ENCODE data around the gene LPO. TPM values are rescaled to one million over a fixed set of nuclear protein-coding genes. Genes with fewer than 3 reads are reported as not detected.
A peak's percentile ranks its signal among the peaks of the same experiment; 100 is the strongest.

The LPO gene
- total RNA-seq, 1 donor from 2014 or later = not detected

DNA sequence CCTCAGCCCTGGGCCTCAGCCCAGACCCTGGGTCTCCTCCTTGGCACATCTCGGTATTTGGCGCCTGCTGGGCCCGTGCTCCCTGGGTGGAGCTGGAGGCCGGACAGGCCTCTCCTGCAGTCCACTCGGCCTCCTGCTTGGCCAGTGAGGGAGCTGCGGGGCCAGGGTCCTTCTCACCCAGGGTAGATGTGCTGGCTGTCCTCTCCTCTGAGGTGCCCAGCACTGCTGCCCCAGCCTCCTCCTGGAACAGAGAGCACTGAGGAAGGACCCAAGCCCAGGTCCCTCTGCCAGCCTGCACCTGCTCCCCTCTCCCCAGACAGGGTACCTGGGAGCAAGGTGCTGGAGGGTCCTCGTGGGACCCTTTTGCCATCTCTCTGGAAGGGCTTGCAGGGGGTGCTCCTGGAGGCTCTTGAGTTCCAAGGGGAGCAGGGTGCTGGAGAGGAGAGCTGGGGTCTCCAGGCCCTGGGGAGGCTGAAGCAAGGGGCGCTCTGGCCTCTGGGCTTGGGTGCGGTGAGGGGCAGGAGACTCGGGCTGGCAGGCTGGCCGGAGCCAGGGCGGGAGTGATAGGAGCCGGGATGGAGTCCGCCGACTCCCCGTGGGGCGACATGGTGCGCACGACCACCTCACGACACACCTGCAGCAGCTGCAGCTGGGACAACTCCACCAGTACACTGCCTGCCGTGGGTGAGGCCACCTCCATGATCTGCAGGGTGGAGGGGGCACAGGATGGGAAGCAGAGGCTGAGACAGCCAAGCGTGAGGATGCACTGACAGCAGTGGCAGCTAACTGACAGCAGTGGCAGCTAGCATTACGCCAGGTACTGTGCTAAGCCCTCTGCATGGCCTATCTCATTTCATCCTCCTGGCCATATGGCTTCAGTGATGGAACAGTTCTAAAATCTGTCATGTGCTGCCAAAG, 72.4 kb downstream of the LPO start:
- TF ChIP-seq, protein P1, sequence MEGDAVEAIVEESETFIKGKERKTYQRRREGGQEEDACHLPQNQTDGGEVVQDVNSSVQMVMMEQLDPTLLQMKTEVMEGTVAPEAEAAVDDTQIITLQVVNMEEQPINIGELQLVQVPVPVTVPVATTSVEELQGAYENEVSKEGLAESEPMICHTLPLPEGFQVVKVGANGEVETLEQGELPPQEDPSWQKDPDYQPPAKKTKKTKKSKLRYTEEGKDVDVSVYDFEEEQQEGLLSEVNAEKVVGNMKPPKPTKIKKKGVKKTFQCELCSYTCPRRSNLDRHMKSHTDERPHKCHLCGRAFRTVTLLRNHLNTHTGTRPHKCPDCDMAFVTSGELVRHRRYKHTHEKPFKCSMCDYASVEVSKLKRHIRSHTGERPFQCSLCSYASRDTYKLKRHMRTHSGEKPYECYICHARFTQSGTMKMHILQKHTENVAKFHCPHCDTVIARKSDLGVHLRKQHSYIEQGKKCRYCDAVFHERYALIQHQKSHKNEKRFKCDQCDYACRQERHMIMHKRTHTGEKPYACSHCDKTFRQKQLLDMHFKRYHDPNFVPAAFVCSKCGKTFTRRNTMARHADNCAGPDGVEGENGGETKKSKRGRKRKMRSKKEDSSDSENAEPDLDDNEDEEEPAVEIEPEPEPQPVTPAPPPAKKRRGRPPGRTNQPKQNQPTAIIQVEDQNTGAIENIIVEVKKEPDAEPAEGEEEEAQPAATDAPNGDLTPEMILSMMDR (conservative IDR thresholded peaks at IDR 0.05) = no peak
- DNase-seq (ENCODE audit: low read depth, low spot score) = no peak

DNA sequence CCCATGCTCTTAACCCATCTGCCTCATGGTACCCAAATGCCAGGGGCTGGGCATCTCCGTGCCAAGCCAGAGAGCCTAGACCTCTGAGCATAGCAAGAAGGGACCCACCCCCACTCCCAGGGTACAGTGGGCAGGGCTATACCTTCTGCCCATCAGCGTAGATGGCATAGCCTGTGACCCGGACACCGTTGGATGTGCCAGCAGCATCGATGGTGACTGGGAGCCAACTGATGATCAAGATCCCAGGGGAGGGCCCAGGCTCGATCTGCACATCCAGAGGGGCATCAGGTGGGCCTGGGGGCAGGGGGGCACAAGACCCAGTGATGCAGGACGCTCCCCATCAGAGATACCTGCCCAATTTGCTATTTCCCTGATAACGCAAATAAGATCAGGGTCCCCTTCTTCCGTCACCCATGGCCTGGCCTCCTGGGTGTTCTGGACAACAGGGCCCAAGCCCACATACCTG, 73.1 kb downstream of the LPO start:
- TF ChIP-seq, protein P1 (conservative IDR thresholded peaks at IDR 0.05) = no peak
- Mint-ChIP-seq H3K9me3 (no peaks in the 10 kb centered on the region), H3K4me3 (no peak overlapping the region), H3K27me3 (ENCODE audit: low read depth) (no peaks in the 10 kb centered on the region), H3K36me3 (ENCODE audit: low read depth) (no peaks in the 10 kb centered on the region), H3K4me1 (peaks cover 19% of the 10 kb centered on the region), H3K27ac (ENCODE audit: unreplicated experiment) (no peak overlapping the region)
- no peak for DNase-seq (ENCODE audit: low read depth, low spot score)

More for the DNA sequence above, 72.4 kb downstream of the LPO start:
- Mint-ChIP-seq H3K27me3 (ENCODE audit: low read depth) (no peaks in the 10 kb centered on the region), H3K4me1 (peaks cover 19% of the 10 kb centered on the region), H3K4me3 (no peak overlapping the region), H3K36me3 (ENCODE audit: low read depth) (no peaks in the 10 kb centered on the region), H3K9me3 (no peaks in the 10 kb centered on the region), H3K27ac (ENCODE audit: unreplicated experiment) (no peak overlapping the region)

DNA sequence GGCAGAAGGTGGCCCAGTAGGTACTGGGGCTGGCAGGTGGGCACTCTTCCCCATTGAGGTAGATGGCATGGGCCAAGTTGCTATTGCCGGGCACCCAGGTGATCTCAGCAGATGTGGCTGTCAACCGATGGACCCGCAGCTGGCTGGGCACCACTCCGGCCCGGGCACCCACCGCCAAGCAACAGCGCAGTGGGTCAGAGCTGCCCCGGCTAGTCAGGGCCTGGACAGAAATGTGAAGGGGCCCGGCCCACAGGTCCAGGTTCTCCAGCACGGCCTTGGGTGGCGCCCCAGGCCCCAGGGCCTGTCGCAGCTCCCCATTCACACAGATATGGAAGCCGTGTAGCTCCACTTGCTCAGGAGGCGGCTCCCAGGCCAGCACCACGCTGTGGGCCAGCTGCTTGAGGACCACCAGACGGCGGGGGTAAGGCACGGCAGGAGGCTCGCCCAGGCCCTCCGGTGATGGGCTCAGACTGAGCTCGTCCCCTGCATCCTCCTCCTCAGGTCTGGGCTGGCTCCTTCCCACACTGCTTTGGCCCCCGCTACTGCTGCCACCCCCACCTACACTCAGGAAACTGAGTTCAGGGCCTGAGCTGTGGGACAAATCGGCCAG, 73.7 kb downstream of the LPO start:
- H3K27ac Mint-ChIP-seq (ENCODE audit: unreplicated experiment) = no peak overlapping the region
- H3K4me1 Mint-ChIP-seq = peaks cover 19% of the 10 kb centered on the region
- TF ChIP-seq, protein P1 (conservative IDR thresholded peaks at IDR 0.05) = no peak
- H3K36me3 Mint-ChIP-seq (ENCODE audit: low read depth) = no peaks in the 10 kb centered on the region
- no peaks in the 10 kb centered on the region for H3K9me3 Mint-ChIP-seq
- H3K27me3 Mint-ChIP-seq (ENCODE audit: low read depth) = no peaks in the 10 kb centered on the region
- DNase-seq (ENCODE audit: low read depth, low spot score) = no peak
- H3K4me3 Mint-ChIP-seq = no peak overlapping the region

DNA sequence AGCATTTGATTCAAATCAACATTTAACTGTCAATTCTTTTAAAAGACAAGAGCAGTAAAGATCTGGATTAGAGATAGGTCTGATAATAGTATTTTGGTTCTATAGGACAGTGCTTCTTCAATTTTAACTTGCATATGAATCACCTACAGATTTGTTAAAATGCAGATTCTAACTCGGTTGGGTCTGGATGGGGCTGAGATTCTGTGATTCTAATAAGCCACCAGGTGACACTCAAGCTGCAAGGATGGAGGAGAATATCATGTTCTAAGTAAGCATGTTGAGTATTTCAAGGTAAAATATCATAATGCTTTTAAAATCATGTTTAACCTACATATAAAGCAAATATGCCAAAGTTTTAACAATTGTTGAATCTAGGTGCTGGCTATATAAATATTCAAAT, 74.4 kb downstream of the LPO start:
- no peak for DNase-seq (ENCODE audit: low read depth, low spot score)
- TF ChIP-seq, protein P1 (conservative IDR thresholded peaks at IDR 0.05) = no peak
- Mint-ChIP-seq H3K27me3 (ENCODE audit: low read depth) (no peaks in the 10 kb centered on the region), H3K9me3 (no peaks in the 10 kb centered on the region), H3K4me3 (no peak overlapping the region), H3K36me3 (ENCODE audit: low read depth) (no peaks in the 10 kb centered on the region), H3K4me1 (peaks cover 23% of the 10 kb centered on the region), H3K27ac (ENCODE audit: unreplicated experiment) (no peak overlapping the region)

DNA sequence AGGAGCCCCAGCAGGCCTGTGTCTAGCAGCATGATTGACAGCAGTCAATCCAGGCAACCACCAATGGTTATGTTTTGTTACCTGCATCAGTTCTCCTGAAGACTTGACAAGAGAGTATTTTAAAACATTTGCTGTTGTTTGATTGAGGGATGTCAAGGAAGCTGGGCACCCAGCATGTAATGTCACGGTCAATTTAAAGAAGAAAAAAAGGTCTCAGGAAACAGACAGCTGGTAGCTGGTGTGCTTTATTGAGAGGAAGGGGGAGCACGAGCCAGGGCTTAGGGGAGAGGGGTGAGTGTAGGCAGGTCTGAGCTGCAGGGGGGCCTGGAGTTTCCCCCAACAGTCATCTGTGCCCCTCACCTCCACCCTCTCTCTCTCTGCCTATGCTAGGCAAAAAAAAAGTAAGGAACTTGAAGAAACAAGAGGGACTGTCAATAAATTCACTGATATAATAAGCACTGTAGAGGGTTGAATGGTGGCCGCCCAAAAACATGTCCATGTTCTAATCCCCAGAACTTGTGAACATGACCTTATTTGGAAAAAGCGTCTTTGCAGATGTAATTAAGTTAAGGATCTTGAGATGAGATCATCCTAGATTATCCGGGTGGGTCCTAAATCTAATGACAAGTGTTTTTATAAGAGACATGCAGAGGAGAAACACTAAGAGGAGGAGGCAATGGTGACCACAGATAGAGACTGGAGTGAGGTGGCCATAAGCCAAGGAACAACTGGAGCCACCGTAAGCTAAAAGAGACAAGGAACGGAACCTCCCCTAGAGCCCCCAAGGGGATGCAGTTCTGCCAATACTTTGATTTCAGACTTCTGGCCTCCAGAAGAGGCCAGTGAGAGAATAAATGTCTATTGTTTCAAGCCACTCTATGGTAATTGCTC, 75.7 kb downstream of the LPO start:
- Mint-ChIP-seq H3K9me3 (no peaks in the 10 kb centered on the region), H3K27ac (ENCODE audit: unreplicated experiment) (peak overlapping the region; percentile 72), H3K36me3 (ENCODE audit: low read depth) (no peaks in the 10 kb centered on the region), H3K4me1 (peaks cover 23% of the 10 kb centered on the region), H3K4me3 (no peak overlapping the region), H3K27me3 (ENCODE audit: low read depth) (no peaks in the 10 kb centered on the region)
- TF ChIP-seq, protein P1 (conservative IDR thresholded peaks at IDR 0.05) = no peak
- DNase-seq (ENCODE audit: low read depth, low spot score) = no peak

Data from neural crest cell (in vitro differentiated cells).